Medulla oblongata (tissue), 1 donor: ENCODE measurements around the gene DCLK1.

ENCODE experiments used
- DNase-seq: peaks from one replicate; pipeline ENCODE4 v3.0.0-alpha.2; 2015; ENCODE audit errors: extremely low spot score

DCLK1 gene

DNA sequence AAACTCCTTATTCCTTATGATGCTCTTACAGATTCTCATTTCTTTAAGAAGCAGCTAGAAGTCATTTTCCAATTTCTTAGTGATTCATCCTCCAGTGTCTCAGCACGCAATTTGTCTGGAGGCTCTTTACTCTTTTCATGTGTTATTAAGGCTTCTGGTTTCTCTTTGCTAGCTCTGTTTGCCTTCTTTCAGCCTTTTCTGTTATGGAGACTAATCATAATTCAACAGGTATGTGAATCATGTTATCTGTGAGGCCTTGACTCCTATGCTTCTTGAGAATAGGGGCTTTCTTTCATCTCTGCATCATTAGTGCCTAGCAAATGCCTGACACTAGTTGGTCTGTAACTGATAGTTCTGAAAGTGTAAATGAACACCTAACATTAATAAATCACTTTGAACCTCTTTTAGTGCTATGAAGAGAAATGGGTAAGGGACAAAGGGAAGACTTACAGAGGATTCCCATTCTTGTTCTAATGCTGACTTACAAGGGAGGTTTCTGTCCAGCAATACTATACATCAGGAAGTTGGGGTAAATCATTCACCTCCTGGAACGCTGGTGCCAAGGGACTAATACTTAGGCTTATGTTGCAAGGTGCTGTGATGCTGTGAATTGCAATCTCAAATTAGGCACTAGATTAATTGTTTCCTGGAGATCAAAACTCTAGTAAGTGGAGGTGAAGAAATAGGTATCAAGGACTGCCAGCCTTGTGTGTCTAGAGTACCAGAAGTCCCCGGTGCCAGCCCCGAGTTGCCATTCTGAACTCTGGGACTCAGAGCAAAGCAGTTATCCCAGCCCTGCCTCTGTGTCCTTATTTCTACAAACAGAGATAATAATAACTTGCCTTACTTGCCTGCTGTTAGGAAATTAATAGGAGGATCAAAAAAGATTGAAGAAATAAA, 265.6 kb downstream of the DCLK1 start:
- no peak for DNase-seq

DNA sequence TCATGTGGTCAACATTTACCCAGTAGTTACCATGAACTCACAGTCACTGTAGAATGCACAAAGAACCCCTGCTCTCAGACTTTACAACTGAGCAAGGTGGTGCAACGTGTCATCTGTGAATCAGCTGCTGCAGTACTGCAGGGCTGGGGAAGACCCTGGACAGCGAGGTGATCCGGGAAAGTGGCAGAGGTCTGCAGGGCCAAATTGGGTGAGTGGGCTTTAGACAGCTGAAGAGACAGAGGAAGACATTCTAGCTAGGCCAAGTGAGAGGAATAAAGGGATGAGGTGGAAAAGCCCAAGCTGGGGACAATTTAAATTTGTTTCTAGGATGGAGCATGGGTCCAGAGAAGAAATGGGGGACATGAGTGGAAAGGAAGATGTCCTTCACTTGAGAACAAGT, 270.5 kb downstream of the DCLK1 start:
- no peak for DNase-seq

DNA sequence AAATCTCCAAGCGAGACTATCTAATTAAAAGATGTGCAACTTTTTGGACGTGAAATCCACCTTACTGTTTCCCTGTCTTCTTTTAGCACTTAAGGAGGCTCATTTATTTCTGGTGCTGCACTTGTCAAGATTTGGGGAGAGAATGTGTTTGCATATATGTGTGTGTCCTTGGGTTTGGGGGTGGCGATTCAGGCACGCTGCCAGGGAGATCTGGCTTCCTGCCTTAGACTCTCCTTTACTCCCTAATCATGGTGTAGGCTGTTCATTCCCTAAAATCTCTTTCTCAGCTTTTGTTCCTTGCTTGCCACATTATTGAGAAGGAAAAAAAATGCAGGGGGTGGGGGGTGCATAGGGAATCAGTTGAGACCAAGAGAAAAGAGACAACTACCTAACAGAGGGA, 271.2 kb downstream of the DCLK1 start:
- no peak for DNase-seq

DNA sequence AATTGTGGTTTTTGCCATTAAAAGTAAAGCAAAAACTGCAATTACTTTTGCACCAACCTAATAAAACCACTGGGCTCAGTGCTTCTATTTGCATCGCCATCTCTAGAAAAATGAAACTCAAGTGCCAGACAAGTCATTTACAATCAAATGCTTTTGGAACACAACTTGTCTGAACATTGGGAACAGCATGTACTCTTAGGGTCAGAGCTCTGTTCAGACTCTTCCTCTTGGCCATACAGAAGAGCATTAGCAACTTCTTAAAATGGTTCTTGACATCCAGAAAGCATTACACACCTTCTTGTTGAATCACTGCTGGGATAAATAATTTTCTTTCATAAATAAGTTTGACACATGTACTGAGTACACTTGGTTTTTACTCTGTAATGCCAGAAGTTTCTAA, 272.5 kb downstream of the DCLK1 start:
- DNase-seq: no peak

DNA sequence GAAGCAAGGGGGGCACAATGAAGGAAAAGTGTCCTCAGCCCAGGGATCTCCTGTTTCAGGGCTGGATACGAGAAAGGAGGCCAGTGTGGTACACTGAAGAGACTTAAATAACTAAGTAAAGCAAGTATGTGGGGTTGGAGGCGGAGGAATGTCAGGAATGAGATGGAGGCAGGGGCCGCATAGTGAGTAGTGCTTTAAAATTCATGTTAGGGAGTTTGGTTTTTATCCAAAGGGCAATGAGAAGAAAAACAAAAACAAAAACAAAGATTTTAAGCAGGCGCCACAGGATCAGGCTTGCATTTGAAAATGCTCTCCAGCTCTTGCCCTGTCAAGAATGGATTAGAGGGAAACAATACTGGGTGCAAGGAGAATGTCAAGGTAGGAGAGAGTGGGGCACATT, 273.4 kb downstream of the DCLK1 start:
- no peak for DNase-seq

DNA sequence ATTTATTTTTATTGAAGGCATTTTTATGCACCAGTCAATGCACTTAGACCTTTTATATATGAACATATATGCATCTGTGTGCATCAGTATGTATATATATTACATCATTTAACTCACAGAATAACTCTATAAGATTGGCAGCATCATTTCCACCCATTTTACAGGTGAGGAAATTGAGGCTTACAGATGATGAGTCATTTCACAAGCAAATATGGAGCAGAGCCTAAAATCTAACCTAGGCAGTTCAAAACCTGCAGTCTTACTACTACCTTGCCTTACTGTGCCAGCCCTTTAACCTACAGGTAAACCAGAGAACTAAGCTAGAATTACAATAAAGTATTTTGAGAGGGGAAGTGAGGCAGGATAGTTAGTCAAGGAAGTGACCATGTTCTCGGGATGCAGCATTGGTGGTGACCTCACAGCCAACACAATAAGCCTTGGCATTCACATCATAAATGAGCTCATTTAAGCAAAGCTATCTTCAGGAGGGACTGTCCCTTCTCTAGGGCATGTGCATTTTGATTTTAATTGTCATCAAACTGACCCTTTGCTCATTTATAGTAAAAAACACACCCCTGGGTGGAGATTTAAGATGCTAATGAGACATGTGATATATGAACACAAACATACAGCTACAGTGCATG, 274.3 kb downstream of the DCLK1 start:
- no peak for DNase-seq

DNA sequence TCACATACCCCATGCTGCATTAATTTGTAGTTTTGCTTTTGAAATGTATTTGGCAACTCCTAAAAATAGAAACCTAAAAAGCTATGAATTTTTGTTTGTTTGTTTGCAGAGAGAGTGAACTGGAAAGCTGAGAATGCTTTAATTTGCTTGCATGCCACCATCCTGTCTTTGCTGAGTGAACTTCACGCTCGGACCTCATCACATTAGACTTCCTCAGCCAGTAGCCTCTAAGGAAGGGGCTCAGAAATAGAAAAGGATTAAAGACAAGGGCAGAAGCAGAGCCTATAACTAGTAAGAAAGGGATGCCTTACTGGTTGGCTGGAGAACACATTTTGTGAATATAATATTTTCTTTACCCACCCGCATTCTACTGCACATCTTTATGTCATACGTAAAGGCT, 275.1 kb downstream of the DCLK1 start:
- no peak for DNase-seq

DNA sequence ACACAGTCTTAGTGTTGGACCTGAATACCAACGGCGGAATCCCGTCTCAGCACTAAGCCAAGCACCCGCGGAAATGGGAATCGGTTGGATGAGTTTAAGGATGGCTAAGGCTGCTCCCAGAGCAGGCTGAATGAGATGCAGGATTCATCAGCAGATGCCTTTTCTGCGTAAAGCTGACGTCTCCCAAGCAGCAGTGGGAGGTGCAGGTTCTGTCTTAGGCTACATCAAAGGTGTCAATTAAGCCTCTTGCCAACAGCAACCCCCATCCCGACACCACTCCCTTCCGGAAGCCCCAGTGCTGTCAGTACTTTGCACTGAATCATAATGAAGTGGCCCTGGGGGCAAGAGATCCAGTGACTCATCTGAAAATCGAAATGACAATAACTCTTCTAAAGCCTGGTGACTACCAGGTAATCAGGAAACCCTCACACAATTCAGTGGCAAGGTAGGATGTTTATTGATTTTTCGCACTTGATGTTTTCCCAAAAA, 275.6 kb downstream of the DCLK1 start:
- no peak for DNase-seq

DNA sequence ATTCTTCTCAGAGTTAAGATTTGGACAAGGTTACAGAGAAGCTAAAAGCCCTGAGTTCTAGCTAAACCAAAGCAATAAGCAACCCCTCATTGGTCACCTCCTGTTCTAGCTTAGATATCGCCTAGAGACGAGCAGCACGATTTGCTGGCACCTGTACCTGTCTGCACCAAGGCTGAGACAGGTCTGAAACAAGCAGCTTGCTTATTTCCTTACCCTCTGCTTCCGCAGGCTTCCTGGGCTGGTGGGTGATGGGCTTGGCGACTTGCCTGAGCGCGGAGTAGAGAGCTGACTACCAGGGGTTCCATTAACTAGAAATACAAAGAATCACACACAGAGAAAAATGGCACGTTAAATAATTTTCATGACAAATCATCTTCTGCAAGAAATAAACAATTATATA, 276.9 kb downstream of the DCLK1 start:
- no peak for DNase-seq

DNA sequence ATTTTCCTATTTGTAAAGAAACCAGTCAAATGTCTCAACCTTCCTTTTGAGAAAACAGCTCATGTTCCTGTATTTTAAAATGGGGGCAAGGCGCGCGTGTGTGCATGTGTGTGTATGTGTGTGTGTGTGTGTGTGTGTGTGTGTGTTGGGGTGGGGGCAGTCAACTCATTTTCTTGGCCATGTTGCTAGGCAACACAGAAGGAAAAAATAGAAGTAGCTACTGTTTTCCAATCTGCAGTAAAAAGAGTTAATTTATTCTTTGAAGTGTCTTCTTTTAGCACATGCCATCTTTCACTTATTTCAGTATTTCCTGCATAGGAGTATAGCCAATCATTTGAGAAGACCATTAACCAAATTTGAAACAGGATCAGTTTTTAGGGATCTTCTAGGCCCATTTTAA, 279.3 kb downstream of the DCLK1 start:
- no peak for DNase-seq

DNA sequence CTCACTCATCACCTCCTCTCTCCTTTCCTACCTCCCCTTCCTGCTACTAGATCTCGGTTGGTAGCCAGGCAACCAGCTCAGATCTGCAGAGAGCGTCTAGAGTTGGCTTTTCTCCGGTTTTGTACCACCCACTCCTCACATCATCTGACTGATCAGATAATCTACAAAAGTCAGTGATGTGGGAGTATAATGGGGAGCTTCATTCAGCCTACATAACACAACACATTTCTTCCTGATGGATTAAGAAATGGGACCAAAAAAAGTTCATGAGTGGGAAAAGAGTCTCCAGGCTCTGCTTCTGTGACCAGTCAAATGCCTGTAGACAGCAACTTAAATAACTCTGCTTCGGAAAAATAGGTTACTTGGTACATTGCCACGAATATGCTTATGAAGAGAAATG, 279.8 kb downstream of the DCLK1 start:
- DNase-seq: no peak

DNA sequence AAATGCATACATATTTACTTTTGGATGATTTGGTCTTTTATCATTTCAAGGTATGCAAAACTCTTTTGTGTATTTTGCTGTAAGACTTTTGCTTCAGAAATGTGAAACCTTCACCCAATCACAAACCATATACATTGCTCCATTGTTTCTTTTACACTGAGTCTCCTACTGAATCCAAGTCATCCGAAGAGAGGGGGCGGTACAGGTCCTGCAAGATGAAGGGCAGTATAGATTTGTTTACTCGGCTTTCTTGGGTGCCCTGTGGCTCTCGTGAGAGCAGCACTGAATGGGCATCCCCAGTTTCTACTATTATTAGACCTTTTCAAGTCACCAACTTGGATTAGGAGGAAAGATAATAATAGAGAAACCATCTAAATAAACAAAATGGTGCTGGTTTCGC, 280.6 kb downstream of the DCLK1 start:
- DNase-seq: no peak

DNA sequence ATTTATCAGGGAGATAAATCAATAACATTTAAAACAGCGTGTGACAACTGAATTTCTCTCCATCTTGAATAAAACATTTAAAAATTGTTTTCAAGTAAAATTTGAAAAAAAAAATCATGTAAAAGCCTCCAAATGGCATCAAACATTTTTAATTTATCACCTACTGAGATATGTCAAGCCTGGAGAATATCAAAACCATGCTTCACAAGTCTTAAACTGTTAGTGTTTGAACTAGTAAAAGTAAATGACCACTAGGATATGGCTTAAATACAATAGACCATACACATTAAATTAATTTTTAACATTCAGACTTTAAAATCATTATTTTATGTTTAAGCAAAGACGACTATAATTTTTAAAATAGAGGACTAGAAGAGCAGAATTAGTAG, 281.9 kb downstream of the DCLK1 start:
- no peak for DNase-seq

DNA sequence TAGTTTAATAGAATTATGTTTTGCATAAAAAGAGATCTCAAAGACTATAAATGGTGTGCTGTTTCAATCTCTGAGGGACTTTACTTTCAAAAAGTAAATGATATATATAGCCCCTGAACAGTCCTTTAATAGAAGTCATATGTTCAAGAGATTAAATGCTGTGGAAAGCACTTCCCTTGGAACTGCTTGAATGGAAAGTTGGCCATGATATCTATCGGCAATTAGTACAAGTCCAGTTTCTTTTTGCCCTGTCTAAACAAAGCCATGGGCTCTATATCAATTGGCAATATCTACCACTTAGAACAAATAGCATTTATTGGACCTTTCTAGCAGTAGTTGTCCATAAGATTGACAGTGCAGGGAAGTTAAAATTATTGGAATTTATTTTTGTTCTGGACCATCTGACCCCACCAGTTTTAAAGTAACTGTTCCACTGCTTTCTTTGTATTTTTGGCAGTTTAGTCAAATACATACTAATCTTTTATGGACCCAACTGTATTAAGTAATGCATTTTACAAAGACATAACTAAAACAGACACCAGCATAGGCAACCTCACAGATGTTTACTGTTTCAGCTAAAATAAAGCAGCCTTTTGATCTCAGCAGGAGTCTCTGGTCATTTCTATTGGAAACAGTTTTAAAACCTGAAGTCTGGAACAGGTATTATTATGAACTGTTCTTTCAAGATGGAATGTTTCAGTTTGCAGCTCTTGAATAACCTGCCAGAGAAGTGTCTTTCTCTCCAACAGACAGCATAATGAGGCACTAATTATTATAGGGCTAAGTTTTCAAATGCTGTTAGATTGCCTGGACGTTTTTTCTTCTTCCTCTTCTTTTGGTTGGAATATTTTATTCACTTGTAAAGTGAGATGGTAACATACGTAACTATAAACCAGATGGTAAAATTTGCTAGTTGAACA, 282.6 kb downstream of the DCLK1 start:
- no peak for DNase-seq

DNA sequence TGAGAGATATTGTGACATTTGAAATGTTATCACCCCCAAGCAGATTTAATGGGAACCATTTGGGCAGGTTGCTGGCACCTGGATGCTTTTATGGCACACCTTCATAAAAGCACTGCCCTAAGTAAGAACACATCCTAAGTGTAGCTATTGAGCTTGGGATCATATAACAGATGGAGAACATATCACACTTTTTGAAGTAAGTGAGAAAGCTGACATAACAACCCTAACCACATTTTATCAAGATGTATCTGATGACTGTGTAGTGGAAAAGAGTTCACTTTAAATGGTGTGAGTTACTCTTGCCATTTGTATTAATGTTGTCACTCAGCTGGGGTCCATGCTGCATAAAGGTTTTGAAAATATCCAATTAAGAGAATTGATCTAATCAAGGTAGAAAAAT, 287.9 kb downstream of the DCLK1 start:
- no peak for DNase-seq

DNA sequence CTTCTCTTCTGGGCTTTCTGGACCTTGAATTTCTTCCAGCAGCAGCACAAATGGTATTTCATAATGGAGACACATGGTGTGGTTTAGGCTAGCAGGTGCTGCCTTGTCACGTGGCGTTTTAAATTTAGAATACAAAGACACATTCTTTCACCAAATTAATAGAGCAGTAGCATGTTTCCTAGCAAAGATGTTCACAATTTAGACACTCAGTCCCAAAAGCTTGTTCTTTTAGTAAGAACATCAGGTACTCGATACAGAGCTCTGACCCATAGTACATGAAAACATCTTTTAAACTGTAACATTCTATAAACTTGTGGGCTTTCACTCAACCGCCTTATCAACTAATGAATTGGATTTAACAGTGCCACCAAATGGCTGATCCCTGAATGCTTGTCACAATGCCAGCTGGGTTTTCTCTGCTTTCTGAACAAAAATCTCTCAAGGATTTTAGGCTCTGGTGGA, 290.1 kb downstream of the DCLK1 start:
- DNase-seq: peak; percentile 84

DNA sequence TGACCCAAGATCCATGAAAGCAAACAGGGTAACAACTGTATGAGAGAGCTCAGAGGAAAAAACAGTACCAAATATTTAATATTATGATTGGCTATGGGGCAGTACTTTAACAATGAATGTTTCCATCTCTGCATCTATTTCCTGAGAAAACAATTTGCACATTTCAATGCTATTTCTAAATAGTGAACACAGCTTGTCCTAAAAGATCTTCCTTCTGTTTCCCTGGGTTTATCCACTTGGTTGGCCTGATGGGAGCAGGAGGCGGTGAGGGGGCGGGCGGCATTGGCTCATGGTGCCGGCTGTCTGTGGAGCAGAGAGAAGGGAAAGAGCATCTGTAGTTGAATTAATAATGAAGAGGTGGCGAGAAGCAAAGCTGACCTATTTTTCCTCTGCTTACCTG, 291.4 kb downstream of the DCLK1 start:
- DNase-seq: no peak

DNA sequence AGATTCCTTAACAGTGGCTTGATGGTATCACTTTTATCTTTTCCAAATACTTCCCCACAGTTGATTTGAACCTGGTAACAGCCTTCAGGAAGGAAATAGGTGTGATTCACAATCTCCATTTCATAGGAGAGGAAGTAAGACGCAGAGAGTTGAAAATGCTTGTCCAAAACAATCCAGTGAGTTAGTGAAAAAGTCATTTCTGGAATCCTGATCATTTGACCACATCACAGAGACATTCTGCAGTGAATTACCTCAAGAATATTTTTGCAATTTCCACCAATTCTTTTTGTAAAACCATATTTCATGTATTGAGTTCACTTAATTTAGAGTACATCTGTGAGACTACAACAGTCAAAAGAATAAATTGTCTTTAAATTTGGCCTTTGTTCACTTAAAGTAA, 292.8 kb downstream of the DCLK1 start:
- DNase-seq: no peak

DNA sequence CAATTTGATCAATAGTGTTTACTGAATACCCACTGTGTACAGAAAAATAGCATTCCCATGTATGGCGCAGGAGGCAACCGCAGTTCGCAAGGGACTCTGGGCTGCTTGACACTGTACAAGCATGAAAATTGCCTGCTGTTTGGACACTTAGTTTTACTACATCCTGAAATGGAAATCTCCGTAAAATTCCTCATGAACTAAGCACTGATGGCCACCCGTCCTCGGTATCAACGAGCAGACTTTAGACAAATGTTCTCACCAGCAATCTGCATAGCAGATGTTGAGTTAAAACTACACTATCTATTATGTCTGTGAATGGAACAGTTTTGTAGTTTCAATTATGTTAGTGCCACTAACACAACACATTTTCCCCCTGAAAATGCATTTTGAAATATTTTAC, 294.7 kb downstream of the DCLK1 start:
- no peak for DNase-seq

DNA sequence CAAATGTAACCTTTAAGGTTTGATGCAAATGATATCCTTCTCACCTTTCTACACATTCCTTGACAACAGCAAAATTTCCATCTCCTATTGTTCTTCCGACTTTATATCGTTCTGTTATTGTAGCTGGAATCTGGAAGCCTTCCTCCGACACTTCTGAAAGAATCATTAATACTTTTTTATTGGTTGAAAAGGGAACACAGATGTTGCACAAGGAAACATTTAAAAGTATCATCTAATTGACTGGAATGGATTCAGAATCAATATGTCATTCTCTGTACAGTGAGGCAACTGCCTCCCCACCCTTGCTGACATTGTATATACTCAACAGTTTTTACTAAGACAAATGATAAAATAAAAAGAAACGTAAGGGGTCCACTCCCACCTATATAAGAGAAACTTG, 295.2 kb downstream of the DCLK1 start:
- no peak for DNase-seq

DNA sequence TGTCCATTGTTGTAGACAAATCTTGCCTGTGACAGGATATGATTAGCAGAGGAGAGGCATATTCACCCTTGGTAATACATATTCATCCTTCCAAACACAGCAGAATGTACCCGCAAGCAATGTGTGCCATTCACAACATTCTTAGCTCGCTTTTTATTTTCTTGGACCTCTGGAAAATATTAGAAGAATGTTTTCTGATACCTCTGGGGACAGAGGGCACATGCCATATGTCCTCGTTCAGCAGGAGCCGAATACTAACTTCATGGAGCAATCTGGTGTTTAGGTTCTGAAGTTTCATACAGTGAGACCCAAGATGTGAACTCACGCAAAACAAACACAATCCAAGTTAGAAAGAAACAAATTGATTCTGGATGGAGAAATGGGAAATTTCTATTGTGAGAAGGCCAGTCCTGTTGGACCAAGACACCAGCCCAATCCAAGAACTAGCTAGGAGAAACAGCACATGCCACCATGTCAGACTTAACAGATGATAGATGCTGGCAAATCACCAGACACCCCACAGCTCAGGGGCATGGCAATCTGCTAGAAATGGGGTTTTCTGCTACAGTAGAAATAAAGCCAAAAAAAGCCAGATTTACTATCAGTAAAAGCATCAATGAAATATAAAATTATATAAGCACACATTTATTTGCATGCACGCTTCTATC, 297.4 kb downstream of the DCLK1 start:
- DNase-seq: no peak

DNA sequence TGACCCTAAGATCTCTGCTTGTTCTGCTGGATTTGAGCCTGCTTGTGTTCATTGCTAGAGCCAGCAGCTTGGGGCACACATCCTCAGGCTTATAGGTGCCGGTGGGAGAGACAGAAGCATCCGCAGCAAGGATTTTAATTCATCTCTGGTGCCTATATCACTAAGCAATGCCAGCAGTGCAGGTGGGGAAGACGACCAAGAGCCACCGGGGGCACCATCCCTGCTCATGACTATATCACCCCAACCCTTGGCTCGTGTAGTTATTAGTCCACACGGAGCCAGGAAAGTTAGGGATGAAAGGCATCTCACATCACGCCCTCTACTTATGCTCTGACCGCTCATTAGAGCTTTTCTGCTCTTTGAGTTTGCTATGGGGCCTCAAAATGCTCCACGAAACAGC, 298.2 kb downstream of the DCLK1 start:
- DNase-seq: no peak
